K562 (cell line): ENCODE results near the gene MERTK. TPM values are rescaled to one million over a fixed set of nuclear protein-coding genes. Genes with fewer than 3 reads are reported as not detected.

Experiments used
- CREB1 ChIP-seq, 2 experiments: sonication (generic) in 1 of 2; formaldehyde crosslinking in 1 of 2; IDR thresholded peaks; 2 replicates each; pipeline versions ENCODE4 v1.6.1 to v1.8.0; 2012 to 2022; ENCODE audit warnings: inconsistent platforms in 1 of 2, mild to moderate bottlenecking in 1 of 2, missing genetic modification reagents in 1 of 2, moderate library complexity in 1 of 2
- E2F6 ChIP-seq, 2 experiments: IDR thresholded peaks; 2 replicates each; pipeline ENCODE4 v1.6.1; 2011; ENCODE audit warnings: borderline replicate concordance in 1 of 2, control low read depth in 1 of 2, low read depth in 1 of 2, low read length in 1 of 2, mild to moderate bottlenecking in 1 of 2, mixed read lengths in 1 of 2, moderate library complexity in 1 of 2; ENCODE audit not compliant: insufficient read depth in 1 of 2, insufficient read length in 1 of 2, poor library complexity in 1 of 2, severe bottlenecking in 1 of 2; ENCODE audit errors: extremely low read depth in 1 of 2
- HDAC2 ChIP-seq: fragments of 450-650 bp; IDR thresholded peaks from 2 replicates; pipeline ENCODE4 v1.6.1; 2016; ENCODE audit warnings: mild to moderate bottlenecking
- KDM5B ChIP-seq: fragments of 200-600 bp; sonication (generic); IDR thresholded peaks from 2 replicates; pipeline ENCODE4 v1.6.1; 2012; ENCODE audit warnings: low read depth, mild to moderate bottlenecking, moderate library complexity, low read length, control low read depth, inconsistent platforms; ENCODE audit not compliant: insufficient replicate concordance
- MTA3 ChIP-seq: fragments of 450-650 bp; formaldehyde crosslinking; IDR thresholded peaks from 2 replicates; pipeline ENCODE4 v1.6.1; 2017; ENCODE audit warnings: mild to moderate bottlenecking, borderline replicate concordance
- PML ChIP-seq: IDR thresholded peaks from 2 replicates; pipeline ENCODE4 v1.6.1; 2012; ENCODE audit warnings: low read length, inconsistent platforms
- SIN3B ChIP-seq: fragments of 450-650 bp; IDR thresholded peaks from 2 replicates; pipeline ENCODE4 v1.6.1; 2017; ENCODE audit warnings: low read depth, mild to moderate bottlenecking, moderate library complexity
- SMC3 ChIP-seq: conservative IDR thresholded peaks from 2 replicates; pipeline ENCODE4 v1.6.1; 2011; ENCODE audit warnings: low read depth, low read length, improper control_type of control experiment; ENCODE audit not compliant: insufficient read depth
- THAP12 ChIP-seq: fragments of 250-450 bp; sonication (Bioruptor Pico); IDR thresholded peaks from 2 replicates; pipeline ENCODE4 v1.9.0; 2021; ENCODE audit warnings: mild to moderate bottlenecking, inconsistent platforms
- ZNF224 ChIP-seq: sonication (generic); formaldehyde crosslinking; IDR thresholded peaks from 2 replicates; pipeline ENCODE4 v1.8.0; 2022; ENCODE audit warnings: mild to moderate bottlenecking, missing genetic modification reagents
- polyA plus RNA-seq, 8 experiments: library from polyadenylated mRNA; depleted of rRNA in 4 of 8; stranded (reverse) in 5 of 8; unstranded in 3 of 8; fragments of >200 nt; fragmentation: Nextera tagmentation in 2 of 8; fragmentation: Illumina TruSeq in 1 of 8; extraction: Ambion mirVana in 2 of 8; extraction: Trizol in 1 of 8; gene quantifications; 2 replicates each; pipeline versions ENCODE4 v1.2.1 to v1.2.3, GENCODE V29; 2011 to 2014; ENCODE audit warnings: inconsistent platforms in 1 of 8, missing spikeins in 1 of 8
- total RNA-seq, 7 experiments: library from RNA; depleted of rRNA in 6 of 7; stranded (reverse); fragments of >200 nt in 6 of 7; fragmentation: Illumina TruSeq in 2 of 7; extraction: Trizol in 2 of 7; gene quantifications; 2 replicates each; pipeline versions ENCODE4 v1.2.1 to v1.2.3, GENCODE V29; 2011 to 2021; ENCODE audit warnings: low replicate concordance in 1 of 7
- TF ChIP-seq, protein P1 (sequence below), 2 experiments: fragments of 450-650 bp; IDR thresholded peaks; 2 replicates each; pipeline ENCODE4 v1.6.1; 2018; ENCODE audit warnings: mild to moderate bottlenecking in 2 of 2, low read depth in 1 of 2; ENCODE audit not compliant: partially characterized antibody in 2 of 2
- TF ChIP-seq, protein P2 (sequence below): IDR thresholded peaks from 2 replicates; pipeline ENCODE4 v1.6.1; 2011; ENCODE audit warnings: borderline replicate concordance, low read depth, mild to moderate bottlenecking, moderate library complexity, low read length; ENCODE audit not compliant: insufficient read depth, poor library complexity, severe bottlenecking
- TF ChIP-seq, protein P3 (sequence below): fragments of 250-450 bp; sonication (Bioruptor Pico); IDR thresholded peaks from 2 replicates; pipeline ENCODE4 v1.4.0; 2020

Gene MERTK
- total and polyA plus RNA-seq, 9 of the 15 experiments (the other 6 are each of a cell fraction or from before 2014, with no cell fraction given): 0.23 to 1.6 (median 0.74) TPM

GRCh38 chr2:111897924-111898702, at the start of gene MERTK (continued):
- TF ChIP-seq E2F6 (IDR thresholded peaks at IDR 0.05; ENCODE audit: borderline replicate concordance in 1 of 2, extremely low read depth in 1 of 2, insufficient read depth in 1 of 2, insufficient read length in 1 of 2, low read depth in 1 of 2, low read length in 1 of 2, poor library complexity in 1 of 2, severe bottlenecking in 1 of 2): peak in 1 of 2 experiments; percentile 24
- TF ChIP-seq, protein P1, sequence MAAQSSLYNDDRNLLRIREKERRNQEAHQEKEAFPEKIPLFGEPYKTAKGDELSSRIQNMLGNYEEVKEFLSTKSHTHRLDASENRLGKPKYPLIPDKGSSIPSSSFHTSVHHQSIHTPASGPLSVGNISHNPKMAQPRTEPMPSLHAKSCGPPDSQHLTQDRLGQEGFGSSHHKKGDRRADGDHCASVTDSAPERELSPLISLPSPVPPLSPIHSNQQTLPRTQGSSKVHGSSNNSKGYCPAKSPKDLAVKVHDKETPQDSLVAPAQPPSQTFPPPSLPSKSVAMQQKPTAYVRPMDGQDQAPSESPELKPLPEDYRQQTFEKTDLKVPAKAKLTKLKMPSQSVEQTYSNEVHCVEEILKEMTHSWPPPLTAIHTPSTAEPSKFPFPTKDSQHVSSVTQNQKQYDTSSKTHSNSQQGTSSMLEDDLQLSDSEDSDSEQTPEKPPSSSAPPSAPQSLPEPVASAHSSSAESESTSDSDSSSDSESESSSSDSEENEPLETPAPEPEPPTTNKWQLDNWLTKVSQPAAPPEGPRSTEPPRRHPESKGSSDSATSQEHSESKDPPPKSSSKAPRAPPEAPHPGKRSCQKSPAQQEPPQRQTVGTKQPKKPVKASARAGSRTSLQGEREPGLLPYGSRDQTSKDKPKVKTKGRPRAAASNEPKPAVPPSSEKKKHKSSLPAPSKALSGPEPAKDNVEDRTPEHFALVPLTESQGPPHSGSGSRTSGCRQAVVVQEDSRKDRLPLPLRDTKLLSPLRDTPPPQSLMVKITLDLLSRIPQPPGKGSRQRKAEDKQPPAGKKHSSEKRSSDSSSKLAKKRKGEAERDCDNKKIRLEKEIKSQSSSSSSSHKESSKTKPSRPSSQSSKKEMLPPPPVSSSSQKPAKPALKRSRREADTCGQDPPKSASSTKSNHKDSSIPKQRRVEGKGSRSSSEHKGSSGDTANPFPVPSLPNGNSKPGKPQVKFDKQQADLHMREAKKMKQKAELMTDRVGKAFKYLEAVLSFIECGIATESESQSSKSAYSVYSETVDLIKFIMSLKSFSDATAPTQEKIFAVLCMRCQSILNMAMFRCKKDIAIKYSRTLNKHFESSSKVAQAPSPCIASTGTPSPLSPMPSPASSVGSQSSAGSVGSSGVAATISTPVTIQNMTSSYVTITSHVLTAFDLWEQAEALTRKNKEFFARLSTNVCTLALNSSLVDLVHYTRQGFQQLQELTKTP (IDR thresholded peaks at IDR 0.05; ENCODE audit: low read depth in 1 of 2, partially characterized antibody in 2 of 2): no peak
- 0 out of 2 replicates have a peak, but pooled peaks have one; percentile 37 for TF ChIP-seq SIN3B
- TF ChIP-seq, protein P2, sequence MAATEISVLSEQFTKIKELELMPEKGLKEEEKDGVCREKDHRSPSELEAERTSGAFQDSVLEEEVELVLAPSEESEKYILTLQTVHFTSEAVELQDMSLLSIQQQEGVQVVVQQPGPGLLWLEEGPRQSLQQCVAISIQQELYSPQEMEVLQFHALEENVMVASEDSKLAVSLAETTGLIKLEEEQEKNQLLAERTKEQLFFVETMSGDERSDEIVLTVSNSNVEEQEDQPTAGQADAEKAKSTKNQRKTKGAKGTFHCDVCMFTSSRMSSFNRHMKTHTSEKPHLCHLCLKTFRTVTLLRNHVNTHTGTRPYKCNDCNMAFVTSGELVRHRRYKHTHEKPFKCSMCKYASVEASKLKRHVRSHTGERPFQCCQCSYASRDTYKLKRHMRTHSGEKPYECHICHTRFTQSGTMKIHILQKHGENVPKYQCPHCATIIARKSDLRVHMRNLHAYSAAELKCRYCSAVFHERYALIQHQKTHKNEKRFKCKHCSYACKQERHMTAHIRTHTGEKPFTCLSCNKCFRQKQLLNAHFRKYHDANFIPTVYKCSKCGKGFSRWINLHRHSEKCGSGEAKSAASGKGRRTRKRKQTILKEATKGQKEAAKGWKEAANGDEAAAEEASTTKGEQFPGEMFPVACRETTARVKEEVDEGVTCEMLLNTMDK: peak; percentile 45
- TF ChIP-seq THAP12: 0 out of 2 replicates have a peak, but pooled peaks have one; percentile 22
- peak; percentile 28; the same call in 1 of the 2 replicates for TF ChIP-seq MTA3
- TF ChIP-seq KDM5B: peak; percentile 64
- TF ChIP-seq SMC3: peak; percentile 52
- peak; percentile 31; the same call in 1 of the 2 replicates for TF ChIP-seq HDAC2
- no peak for TF ChIP-seq ZNF224 (CRISPR knock-in tag)
- no peak for TF ChIP-seq PML
- TF ChIP-seq, protein P3, sequence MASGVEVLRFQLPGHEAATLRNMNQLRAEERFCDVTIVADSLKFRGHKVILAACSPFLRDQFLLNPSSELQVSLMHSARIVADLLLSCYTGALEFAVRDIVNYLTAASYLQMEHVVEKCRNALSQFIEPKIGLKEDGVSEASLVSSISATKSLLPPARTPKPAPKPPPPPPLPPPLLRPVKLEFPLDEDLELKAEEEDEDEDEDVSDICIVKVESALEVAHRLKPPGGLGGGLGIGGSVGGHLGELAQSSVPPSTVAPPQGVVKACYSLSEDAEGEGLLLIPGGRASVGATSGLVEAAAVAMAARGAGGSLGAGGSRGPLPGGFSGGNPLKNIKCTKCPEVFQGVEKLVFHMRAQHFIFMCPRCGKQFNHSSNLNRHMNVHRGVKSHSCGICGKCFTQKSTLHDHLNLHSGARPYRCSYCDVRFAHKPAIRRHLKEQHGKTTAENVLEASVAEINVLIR (CRISPR knock-in tag): no peak
- no peak for TF ChIP-seq CREB1 (IDR thresholded peaks at IDR 0.05)
- TF ChIP-seq CREB1 (CRISPR knock-in tag; IDR thresholded peaks at IDR 0.05): peak; percentile 44; the same call in 1 of the 2 replicates
